ENCODE measurements around the gene NHERF1. TPM values are rescaled to one million over a fixed set of nuclear protein-coding genes. Genes with fewer than 3 reads are reported as not detected.

NHERF1 gene
- total and polyA plus RNA-seq, 2 of the 13 experiments (the other 11 are each of a cell fraction or from before 2014, with no cell fraction given): 169 to 269 TPM

DNA sequence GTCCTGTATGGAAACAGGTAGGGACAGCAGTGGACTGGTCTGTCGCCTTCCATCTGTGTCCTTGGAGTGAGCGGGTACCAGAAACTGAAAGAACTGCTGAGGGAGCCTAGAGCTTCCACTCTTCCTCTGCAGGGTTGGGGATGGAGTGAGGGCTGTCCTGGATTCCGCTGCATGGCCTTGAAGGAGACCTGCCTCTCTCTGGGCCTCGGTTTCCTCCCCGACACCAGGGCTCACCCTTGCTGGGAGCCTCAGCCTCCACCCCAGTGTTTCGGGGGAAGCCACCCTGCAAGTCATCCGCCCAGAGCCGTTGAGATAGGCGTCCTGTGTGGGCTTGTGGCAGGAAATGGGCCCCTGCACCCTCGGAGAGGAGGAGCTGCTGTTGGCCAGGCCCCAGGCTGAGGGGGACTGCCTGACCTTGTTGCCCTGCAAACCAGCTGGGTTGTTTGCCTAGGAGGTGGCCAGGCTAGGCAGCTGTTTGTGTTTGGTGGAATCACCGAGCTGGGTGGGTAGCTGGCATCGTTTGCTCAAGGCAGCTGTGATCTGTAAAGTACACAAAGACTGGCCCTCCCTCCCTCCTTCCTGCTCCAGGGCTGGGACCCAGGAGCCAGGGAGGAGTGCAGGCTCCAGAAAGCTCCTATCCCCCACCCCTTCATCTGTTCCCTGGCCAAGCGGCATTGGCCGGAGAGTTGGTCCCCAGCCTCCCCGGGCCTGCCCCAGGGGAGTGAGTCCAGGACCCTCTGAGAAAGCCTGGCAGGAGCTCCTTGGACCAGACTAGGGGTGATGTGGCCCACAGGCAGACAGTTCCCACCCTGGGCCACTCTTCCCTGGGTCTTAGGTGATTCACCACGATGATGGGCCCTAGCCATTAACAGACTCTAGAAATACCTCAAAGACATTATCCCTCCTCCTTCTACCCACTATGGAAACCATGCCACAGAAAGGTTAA, 10.1 kb upstream of the NHERF1 start (continued):
- TF ChIP-seq, protein P1, sequence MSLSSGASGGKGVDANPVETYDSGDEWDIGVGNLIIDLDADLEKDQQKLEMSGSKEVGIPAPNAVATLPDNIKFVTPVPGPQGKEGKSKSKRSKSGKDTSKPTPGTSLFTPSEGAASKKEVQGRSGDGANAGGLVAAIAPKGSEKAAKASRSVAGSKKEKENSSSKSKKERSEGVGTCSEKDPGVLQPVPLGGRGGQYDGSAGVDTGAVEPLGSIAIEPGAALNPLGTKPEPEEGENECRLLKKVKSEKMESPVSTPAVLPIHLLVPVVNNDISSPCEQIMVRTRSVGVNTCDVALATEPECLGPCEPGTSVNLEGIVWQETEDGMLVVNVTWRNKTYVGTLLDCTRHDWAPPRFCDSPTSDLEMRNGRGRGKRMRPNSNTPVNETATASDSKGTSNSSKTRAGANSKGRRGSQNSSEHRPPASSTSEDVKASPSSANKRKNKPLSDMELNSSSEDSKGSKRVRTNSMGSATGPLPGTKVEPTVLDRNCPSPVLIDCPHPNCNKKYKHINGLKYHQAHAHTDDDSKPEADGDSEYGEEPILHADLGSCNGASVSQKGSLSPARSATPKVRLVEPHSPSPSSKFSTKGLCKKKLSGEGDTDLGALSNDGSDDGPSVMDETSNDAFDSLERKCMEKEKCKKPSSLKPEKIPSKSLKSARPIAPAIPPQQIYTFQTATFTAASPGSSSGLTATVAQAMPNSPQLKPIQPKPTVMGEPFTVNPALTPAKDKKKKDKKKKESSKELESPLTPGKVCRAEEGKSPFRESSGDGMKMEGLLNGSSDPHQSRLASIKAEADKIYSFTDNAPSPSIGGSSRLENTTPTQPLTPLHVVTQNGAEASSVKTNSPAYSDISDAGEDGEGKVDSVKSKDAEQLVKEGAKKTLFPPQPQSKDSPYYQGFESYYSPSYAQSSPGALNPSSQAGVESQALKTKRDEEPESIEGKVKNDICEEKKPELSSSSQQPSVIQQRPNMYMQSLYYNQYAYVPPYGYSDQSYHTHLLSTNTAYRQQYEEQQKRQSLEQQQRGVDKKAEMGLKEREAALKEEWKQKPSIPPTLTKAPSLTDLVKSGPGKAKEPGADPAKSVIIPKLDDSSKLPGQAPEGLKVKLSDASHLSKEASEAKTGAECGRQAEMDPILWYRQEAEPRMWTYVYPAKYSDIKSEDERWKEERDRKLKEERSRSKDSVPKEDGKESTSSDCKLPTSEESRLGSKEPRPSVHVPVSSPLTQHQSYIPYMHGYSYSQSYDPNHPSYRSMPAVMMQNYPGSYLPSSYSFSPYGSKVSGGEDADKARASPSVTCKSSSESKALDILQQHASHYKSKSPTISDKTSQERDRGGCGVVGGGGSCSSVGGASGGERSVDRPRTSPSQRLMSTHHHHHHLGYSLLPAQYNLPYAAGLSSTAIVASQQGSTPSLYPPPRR (CRISPR knock-in tag; IDR thresholded peaks at IDR 0.05; ENCODE audit: borderline replicate concordance): peak; percentile 83; the same call in 1 of the 2 replicates
- no peak for TF ChIP-seq ZSCAN29 (CRISPR knock-in tag; conservative IDR thresholded peaks at IDR 0.05)
- no peak for TF ChIP-seq ZNF30 (CRISPR knock-in tag; IDR thresholded peaks at IDR 0.05)
- TF ChIP-seq, protein P2, sequence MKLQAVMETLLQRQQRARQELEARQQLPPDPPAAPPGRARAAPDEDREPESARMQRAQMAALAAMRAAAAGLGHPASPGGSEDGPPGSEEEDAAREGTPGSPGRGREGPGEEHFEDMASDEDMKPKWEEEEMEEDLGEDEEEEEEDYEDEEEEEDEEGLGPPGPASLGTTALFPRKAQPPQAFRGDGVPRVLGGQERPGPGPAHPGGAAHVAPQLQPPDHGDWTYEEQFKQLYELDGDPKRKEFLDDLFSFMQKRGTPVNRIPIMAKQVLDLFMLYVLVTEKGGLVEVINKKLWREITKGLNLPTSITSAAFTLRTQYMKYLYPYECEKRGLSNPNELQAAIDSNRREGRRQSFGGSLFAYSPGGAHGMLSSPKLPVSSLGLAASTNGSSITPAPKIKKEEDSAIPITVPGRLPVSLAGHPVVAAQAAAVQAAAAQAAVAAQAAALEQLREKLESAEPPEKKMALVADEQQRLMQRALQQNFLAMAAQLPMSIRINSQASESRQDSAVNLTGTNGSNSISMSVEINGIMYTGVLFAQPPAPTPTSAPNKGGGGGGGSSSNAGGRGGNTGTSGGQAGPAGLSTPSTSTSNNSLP (IDR thresholded peaks at IDR 0.05; ENCODE audit: low read depth, low read length): no peak
- no peak; the same call in 1 of the 2 replicates for TF ChIP-seq CEBPG (CRISPR knock-in tag; IDR thresholded peaks at IDR 0.05)
- TF ChIP-seq, protein P3, sequence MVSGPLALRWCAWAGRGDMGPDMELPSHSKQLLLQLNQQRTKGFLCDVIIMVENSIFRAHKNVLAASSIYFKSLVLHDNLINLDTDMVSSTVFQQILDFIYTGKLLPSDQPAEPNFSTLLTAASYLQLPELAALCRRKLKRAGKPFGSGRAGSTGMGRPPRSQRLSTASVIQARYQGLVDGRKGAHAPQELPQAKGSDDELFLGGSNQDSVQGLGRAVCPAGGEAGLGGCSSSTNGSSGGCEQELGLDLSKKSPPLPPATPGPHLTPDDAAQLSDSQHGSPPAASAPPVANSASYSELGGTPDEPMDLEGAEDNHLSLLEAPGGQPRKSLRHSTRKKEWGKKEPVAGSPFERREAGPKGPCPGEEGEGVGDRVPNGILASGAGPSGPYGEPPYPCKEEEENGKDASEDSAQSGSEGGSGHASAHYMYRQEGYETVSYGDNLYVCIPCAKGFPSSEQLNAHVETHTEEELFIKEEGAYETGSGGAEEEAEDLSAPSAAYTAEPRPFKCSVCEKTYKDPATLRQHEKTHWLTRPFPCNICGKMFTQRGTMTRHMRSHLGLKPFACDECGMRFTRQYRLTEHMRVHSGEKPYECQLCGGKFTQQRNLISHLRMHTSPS (CRISPR knock-in tag; IDR thresholded peaks at IDR 0.05; ENCODE audit: low read depth): peak; percentile 98
- no peak for TF ChIP-seq JARID2 (CRISPR knock-in tag; IDR thresholded peaks at IDR 0.05; ENCODE audit: insufficient replicate concordance)
- TF ChIP-seq ZNF562 (CRISPR knock-in tag; IDR thresholded peaks at IDR 0.05; ENCODE audit: borderline replicate concordance): no peak
- no peak for TF ChIP-seq SUZ12 (IDR thresholded peaks at IDR 0.05; ENCODE audit: low read depth, low read length)
- TF ChIP-seq MED1 (CRISPR knock-in tag; IDR thresholded peaks at IDR 0.05): peak; percentile 29; the same call in 1 of the 2 replicates
- TF ChIP-seq NR2C2 (CRISPR knock-in tag; IDR thresholded peaks at IDR 0.05; ENCODE audit: borderline replicate concordance): peak; percentile 54; the same call in 1 of the 2 replicates
- peak; percentile 72; the same call in 1 of the 2 replicates for TF ChIP-seq ETV5 (CRISPR knock-in tag; IDR thresholded peaks at IDR 0.05; ENCODE audit: borderline replicate concordance)
- TF ChIP-seq ZNF816 (CRISPR knock-in tag; IDR thresholded peaks at IDR 0.05; ENCODE audit: borderline replicate concordance): no peak
- TF ChIP-seq, protein P4, sequence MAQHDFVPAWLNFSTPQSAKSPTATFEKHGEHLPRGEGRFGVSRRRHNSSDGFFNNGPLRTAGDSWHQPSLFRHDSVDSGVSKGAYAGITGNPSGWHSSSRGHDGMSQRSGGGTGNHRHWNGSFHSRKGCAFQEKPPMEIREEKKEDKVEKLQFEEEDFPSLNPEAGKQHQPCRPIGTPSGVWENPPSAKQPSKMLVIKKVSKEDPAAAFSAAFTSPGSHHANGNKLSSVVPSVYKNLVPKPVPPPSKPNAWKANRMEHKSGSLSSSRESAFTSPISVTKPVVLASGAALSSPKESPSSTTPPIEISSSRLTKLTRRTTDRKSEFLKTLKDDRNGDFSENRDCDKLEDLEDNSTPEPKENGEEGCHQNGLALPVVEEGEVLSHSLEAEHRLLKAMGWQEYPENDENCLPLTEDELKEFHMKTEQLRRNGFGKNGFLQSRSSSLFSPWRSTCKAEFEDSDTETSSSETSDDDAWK (CRISPR knock-in tag; IDR thresholded peaks at IDR 0.05): no peak
- no peak for TF ChIP-seq FIP1L1 (IDR thresholded peaks at IDR 0.05; ENCODE audit: borderline replicate concordance, insufficient read depth, low read depth, low read length)
- TF ChIP-seq AGO2 (optimal IDR thresholded peaks at IDR 0.05; ENCODE audit: low read depth, low read length): peak; percentile 6
- TF ChIP-seq RBM22 (optimal IDR thresholded peaks at IDR 0.05; ENCODE audit: low read length): no peak
- no peak for TF ChIP-seq TBL1XR1 (IDR thresholded peaks at IDR 0.05; ENCODE audit: borderline replicate concordance, low read length, partially characterized antibody)
